Neural progenitor cell (in vitro differentiated cells): ENCODE data around the gene MAGI1.

Experiments
- EZH2 ChIP-seq: fragments of 200-600 bp; sonication (generic); IDR thresholded peaks from 2 replicates; pipeline ENCODE4 v1.6.1; 2017; ENCODE audit warnings: antibody characterized with exemption, mild to moderate bottlenecking, moderate library complexity
- EZH2phosphoT487 ChIP-seq: fragments of 200-600 bp; sonication (generic); IDR thresholded peaks from 2 replicates; pipeline ENCODE4 v1.6.1; 2017; ENCODE audit warnings: antibody characterized with exemption
- TF ChIP-seq, protein P1 (sequence below): fragments of 200-600 bp; sonication (generic); IDR thresholded peaks from 2 replicates; pipeline ENCODE4 v1.5.1; 2017; ENCODE audit warnings: antibody characterized with exemption, mild to moderate bottlenecking

GRCh38 chr3:65328148-65328547, 710.6 kb downstream of the MAGI1 start:
- no peak for TF ChIP-seq EZH2
- TF ChIP-seq, protein P1, sequence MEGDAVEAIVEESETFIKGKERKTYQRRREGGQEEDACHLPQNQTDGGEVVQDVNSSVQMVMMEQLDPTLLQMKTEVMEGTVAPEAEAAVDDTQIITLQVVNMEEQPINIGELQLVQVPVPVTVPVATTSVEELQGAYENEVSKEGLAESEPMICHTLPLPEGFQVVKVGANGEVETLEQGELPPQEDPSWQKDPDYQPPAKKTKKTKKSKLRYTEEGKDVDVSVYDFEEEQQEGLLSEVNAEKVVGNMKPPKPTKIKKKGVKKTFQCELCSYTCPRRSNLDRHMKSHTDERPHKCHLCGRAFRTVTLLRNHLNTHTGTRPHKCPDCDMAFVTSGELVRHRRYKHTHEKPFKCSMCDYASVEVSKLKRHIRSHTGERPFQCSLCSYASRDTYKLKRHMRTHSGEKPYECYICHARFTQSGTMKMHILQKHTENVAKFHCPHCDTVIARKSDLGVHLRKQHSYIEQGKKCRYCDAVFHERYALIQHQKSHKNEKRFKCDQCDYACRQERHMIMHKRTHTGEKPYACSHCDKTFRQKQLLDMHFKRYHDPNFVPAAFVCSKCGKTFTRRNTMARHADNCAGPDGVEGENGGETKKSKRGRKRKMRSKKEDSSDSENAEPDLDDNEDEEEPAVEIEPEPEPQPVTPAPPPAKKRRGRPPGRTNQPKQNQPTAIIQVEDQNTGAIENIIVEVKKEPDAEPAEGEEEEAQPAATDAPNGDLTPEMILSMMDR: no peak
- TF ChIP-seq EZH2phosphoT487: no peak
